GM19468 (cell line): ENCODE data around the gene ORM1.
"Not testable (repeated sequence)": the region's sequence is repeated elsewhere in the genome, so short reads cannot be mapped to it uniquely, and the experiment has no call there.

Experiments used
- ATAC-seq: cut with Tn5 transposase; IDR thresholded peaks from one replicate; pipeline ENCODE4 v1.9.1; 2021; ENCODE audit warnings: mild to moderate bottlenecking, moderate library complexity, moderate number of reproducible peaks; ENCODE audit not compliant: unreplicated experiment; ENCODE audit errors: extremely low read depth

ORM1 gene

DNA sequence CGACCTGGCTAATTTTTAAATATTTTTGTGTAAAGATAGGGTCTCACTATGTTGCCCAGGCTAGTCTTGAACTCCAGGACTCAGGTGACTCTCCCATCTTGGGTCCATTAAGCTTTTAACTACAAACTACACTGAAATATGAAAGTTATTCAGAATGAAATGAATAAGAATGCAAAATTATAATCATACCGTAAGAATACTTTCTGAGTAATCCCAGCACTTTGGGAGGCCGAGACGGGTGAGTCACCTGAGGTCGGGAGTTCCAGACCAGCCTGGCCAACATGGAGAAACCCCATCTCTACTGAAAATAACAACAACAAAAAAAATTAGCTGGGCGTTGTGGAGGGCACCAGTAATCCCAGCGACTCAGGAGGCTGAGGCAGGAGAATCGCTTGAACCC, 1.1 kb upstream of the ORM1 start:
- ATAC-seq: no peak

DNA sequence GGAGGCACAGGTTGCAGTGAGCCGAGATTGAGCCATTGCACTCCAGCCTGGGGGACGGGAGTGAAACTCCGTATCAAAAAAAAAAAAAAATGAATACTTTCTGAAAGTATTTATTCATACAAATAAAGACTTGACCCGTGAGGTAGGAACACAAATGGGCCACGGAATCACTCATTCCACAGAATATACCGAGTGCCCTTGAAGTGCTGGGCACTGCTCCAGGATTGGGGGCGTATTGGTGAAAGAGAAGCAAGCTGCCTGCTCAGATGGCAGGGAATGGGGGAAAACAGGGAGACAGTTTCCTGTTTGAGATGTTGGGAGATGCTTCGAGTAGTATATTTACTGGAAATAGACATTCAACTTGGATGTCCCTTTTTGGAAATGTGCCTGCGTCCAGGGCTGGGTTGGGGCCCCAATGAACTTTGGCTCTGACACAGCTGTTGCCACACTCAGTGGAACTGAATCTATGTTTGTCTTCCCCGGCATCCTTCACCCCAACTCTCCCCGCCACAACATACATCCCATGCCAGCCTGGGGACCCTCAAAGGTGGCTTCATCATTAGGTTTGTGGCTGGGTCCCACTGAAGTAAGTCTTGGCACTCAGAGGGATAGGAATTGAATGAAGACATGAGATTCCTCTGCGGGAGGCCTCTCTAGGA, 609 bp upstream of the ORM1 start:
- not testable (repeated sequence) for ATAC-seq

DNA sequence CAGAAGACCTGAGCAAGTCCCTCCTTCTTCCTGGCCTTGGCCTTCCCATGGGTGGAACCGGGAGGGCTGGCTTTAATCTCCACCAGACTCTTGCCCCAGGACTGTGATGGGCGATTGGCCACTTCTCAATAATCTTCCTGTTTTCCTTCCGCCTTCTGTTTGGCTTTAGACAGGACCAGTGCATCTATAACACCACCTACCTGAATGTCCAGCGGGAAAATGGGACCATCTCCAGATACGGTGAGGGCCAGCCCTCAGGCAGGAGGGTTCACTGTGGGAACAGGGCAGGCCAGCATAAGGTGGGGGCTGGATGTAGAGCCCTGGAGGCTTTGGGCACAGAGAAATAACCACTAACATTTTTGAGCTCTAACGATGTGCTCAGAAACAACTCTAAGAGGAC, 951 bp downstream of the ORM1 start:
- not testable (repeated sequence) for ATAC-seq

DNA sequence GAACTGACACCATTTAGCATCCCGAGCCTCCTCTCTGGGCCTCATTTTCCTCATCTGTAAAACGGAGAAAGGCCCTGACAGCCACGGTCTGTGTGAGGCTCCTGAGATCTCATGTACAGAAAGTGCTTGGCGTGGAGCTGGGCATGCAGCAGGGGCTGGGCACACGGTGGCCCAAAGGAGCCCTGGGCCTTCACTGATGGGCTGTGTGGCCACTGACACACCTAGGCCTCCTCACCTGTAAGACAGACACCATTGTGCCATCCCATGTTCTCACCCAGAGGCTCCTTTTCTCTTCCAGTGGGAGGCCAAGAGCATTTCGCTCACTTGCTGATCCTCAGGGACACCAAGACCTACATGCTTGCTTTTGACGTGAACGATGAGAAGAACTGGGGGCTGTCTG, 1.6 kb downstream of the ORM1 start:
- ATAC-seq: no peak

DNA sequence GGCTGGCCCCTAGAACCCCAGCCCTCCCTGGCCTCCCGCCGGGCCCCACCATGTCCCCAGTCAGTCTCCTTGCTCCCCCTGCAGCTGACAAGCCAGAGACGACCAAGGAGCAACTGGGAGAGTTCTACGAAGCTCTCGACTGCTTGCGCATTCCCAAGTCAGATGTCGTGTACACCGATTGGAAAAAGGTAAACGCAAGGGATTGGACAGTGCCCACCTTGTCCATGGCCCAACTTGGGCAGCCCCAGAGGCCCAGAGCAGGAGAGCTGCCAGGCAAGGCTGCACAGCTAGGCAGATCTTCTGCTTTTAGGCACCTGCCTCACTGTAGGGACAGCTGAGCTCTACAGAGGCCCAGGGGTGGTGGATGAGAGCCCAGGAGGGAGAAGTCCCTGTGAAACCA, 2.1 kb downstream of the ORM1 start:
- not testable (repeated sequence) for ATAC-seq

DNA sequence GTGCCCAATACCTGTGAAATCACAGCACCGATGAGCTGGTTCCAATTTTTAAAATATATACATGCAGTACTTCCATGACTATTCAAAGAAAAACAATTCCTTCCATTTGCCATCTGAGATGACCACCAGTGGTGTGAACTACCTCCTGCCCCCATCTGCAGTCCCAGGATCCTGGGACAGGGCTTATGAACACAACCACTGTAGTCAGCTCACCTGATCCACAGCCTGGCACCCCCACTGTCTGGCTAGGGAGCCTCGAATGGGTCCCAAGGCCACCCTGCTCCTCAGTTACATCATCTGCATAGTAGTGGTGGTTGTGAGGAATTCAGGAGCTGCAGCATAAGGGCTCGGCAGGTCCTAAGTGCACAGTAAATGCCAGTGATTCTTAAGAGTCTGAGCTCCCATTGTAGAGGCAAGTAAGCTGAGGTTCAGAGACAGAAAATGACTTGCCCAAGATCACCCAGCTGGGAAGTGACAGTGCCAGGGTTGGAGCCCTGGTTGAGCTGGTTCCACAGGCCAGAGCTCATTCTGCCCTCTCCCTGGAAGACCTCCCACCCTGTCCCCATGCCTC, 2.9 kb downstream of the ORM1 start:
- ATAC-seq: not testable (repeated sequence)

DNA sequence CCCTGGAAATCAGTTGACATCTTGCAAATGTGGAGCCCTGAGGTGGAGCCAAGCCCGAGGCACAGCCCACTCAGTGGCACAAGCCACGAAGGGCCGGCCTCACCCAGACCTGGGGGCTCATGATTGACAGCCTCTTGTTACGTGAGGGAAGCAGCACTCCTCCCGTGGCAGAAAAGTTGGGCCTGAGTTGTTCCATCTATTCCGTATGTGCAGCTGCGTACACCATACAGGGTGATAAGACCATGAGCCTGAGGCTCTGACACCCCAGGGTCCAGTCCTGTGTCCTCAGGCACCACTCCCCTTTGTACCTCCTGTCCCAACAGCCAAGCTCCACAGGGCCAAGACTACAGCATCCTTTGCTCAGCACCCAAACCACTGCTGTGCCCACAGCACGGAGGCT, 4.9 kb downstream of the ORM1 start:
- ATAC-seq: no peak

DNA sequence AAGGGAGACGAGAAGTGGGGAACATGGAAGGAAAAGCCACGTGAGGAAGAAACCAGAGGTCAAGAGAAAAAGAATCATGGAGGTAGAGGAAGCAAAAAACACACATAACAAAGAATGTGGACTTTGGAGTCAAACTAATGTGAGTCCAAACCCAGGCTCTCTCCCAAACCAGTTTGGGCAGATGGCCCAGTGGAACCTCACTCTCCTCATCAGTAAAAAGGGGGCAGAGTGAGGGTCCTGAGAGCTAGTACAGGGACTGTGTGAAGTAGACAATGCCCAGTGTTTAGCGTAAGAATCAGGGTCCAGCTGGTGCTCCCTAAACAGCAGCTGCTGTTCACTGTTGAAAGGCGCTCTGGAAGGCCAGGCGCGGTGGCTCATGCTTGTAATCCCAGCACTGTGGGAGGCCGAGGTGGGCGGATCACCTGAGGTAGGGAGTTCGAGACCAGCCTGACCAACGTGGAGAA, 5.5 kb downstream of the ORM1 start:
- not testable (repeated sequence) for ATAC-seq

DNA sequence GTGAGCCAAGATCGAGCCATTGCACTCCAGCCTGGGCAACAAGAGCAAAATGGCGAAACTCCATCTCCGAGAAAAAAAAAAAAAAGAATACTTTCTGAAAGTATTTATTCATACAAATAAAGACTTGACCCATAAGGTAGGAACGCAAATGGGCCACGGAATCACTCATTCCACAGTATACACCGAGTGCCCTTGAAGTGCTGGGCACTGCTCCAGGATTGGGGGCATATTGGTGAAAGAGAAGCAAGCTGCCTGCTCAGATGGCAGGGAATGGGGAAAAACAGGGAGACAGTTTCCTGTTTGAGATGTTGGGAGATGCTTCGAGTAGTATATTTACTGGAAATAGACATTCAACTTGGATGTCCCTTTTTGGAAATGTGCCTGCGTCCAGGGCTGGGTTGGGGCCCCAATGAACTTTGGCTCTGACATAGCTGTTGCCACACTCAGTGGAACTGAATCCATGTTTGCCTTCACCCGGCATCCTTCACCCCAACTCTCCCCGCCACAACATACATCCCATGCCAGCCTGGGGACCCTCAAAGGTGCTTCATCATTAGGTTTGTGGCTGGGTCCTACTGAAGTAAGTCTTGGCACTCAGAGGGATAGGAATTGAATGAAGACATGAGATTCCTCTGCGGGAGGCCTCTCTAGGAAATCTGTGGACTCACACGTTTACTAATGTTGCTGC, 6.2 kb downstream of the ORM1 start:
- ATAC-seq: not testable (repeated sequence)

DNA sequence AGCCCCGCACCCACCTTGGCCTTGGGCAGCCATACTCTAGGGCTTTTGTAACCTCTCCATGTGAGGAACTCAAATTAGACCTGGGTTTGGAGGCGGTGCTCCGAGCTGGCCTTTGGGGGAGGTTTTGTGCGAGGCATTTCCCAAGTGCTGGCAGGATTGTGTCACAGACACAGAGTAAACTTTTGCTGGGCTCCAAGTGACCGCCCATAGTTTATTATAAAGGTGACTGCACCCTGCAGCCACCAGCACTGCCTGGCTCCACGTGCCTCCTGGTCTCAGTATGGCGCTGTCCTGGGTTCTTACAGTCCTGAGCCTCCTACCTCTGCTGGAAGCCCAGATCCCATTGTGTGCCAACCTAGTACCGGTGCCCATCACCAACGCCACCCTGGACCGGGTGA, 6.7 kb downstream of the ORM1 start, which contains the start of gene ORM2:
Gene ORM2, plus strand, starts transcription at position 245 of the 398 bp plus-strand sequence. Its CDS starts 36 bp downstream, at position 281.
- ATAC-seq: not testable (repeated sequence)

DNA sequence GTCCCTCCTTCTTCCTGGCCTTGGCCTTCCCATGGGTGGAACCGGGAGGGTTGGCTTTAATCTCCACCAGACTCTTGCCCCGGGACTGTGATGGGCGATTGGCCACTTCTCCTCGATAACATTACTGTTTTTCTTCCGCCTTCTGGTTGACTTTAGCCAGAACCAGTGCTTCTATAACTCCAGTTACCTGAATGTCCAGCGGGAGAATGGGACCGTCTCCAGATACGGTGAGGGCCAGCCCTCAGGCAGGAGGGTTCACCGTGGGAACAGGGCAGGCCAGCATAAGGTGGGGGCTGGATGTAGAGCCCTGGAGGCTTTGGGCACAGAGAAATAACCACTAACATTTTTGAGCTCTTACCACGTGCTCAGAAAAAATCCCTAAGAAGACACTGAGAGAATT, 7.7 kb downstream of the ORM1 start:
- no peak for ATAC-seq

DNA sequence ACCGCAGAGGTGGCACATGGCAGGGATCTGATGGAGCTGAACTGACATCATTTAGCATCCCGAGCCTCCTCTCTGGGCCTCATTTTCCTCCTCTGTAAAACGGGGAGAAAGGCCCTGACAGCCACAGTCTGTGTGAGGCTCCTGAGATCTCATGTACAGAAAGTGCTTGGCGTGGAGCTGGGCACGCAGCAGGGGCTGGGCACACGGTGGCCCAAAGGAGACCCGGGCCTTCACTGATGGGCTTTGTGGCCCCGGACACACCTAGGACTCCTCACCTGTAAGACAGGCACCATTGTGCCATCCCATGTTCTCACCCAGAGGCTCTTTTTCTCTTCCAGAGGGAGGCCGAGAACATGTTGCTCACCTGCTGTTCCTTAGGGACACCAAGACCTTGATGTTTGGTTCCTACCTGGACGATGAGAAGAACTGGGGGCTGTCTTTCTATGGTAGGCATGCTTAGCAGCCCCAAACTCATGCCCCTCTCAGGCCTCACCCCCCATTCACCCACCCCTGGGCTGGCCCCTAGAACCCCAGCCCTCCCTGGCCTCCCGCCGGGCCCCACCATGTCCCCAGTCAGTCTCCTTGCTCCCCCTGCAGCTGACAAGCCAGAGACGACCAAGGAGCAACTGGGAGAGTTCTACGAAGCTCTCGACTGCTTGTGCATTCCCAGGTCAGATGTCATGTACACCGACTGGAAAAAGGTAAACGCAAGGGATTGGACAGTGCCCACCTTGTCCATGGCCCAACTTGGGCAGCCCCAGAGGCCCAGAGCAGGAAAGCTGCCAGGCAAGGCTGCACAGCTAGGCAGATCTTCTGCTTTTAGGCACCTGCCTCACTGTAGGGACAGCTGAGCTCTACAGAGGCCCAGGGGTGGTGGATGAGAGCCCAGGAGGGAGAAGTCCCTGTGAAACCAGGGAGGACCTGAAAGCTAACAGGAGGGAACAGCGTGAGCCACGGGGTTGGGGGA, 8.6 kb downstream of the ORM1 start:
- ATAC-seq: not testable (repeated sequence)

DNA sequence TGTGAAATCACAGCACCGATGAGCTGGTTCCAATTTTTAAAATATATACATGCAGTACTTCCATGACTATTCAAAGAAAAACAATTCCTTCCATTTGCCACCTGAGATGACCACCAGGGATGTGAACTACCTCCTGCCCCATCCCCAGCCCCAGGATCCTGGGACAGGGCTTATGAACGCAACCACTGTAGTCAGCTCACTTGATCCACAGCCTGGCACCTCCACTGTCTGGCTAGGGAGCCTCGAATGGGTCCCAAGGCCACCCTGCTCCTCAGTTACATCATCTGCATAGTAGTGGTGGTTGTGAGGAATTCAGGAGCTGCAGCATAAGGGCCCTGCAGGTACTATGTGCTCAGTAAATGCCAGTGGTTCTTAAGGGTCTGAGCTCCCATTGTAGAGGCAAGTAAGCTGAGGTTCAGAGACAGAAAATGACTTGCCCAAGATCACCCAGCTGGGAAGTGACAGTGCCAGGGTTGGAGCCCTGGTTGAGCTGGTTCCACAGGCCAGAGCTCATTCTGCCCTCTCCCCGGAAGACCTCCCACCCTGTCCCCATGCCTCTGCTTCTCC, 9.7 kb downstream of the ORM1 start:
- ATAC-seq: not testable (repeated sequence)

DNA sequence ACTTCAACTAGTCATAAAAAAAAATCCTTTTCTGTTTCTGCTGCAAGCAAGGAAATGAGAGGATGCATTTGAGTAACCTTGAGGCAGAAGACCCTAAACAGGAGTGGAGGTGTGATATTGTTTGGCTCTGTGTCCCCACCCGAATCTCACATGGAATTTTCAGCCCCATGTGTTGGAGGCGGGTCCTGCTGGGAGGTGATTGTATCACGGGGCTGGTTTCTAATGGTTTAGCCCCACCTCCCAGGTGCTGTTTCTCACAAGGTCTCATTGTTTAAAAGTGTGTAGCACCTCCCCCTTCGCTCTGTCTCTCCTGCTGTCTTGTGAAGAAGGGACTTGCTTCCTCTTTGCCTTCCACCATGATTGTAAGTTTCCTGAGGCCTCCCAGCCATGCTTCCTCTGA, 10.8 kb downstream of the ORM1 start:
- ATAC-seq: not testable (repeated sequence)

DNA sequence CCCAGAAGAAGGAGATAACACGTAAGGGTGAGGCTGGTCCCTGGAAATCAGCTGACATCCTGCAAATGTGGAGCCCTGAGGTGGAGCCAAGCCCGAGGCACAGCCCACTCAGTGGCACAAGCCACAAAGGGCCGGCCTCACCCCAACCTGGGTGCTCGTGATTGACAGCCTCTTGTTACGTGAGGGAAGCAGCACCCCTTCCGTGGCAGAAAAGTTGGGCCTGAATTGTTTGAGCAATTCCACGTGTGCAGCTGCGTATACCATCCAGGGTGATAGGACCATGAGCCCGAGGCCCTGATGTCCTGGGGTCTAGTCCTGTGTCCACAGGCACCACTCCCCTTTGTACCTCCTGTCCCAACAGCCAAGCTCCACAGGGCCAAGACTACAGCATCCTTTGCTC, 11.6 kb downstream of the ORM1 start:
- no peak for ATAC-seq

DNA sequence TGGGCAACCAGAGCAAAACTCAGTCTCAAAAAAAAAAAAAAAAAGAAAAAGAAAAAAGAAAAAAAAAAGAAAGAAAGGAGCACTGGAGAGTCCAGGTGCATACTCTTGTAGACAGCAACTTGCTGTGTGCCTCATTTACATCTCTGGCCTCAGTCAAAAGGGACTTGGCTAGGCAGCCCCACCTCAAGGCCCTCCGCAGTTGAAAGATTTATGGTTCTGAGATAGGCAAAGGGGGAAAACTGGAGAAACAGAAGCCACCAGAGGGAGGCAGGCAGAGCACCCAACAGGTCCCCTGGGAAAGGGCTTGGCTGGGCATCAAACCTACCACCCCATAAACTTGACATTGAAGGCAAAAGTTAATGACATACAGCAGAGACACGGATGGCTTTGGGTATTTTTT, 12.8 kb downstream of the ORM1 start:
- ATAC-seq: no peak

DNA sequence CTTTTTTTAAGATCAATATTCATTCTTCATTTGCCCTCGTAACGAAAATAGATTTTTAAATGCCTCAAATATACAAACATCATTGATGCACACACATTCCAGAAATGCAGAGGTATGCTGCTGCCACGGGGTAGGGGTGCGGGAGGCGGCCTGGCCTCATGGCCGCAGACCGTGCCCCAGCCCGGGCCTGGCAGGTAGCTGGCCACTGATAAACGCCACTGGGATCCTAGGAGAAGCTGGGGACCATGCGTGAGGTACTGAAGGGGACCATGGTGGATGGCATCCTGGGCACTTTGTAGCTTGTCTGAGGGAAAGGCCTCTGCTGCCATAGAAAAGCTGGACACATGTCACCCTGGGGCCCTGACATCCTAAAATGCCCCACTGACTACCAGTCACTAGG, 13.3 kb downstream of the ORM1 start:
- ATAC-seq: no peak

DNA sequence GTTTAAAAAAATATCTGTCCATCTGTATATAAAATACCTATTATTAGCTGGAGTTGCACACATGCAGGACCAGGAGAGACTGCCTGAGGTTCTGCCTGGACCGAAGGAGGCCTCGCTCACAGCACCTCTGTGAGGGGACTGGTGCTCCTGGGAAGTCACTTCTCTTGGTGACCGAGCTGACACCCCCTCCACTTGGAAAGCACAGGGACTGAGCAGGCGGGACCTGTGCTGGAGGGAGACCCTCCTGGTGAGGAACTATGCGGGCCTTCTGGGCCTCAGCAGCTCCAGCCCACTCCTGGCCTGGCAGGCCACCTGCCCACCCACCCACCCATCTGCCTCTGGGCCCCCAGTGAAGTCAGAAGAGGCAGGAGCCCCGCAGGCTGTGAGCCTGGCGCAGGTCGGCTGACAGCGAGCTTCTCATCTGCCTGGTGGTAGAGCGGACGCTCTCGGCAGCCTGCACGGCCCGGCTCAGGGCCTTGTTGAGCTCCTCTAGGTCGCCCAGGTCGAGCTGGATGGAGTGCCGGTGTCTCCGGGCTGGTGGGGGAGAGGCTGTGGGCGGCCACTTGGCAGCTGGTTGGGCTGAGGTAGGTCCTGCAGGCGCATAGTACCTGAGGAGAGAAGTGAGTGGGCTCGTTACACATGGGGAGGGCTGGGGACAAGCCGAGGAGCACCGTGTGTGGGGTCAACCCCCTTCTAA, 13.9 kb downstream of the ORM1 start:
- ATAC-seq: no peak

DNA sequence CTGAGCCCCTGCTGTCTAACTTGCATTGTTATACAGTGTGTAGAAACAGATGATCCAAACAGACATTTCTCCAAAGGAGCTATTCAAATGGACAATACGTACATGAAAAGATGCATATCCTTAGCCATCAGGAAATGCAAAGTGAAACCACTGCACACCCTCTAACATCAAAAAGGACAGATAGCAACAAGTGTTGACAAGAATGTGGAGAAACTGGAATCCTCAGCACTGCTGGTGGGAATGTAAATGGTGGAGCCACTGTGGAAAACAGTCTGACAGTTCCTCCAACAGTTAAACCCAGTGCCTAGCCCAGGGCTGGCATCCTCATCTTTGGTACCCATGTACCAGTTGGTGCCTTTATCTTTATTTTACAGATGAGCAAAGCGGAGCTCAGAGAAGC, 15.3 kb downstream of the ORM1 start:
- ATAC-seq: no peak
